Activated CD4-positive, CD25-positive, alpha-beta regulatory T cell treated with anti-CD3 and anti-CD28 coated beads, Interleukin-2, amount 50 U/mL, for 16 hours (primary cell): ENCODE results near the gene KIF1C.
A peak's percentile ranks its signal among the peaks of the same experiment; 100 is the strongest.
"Not testable (repeated sequence)": the region's sequence is repeated elsewhere in the genome, so short reads cannot be mapped to it uniquely, and the experiment has no call there.

Experiments
- DNase-seq: peaks from one replicate; pipeline ENCODE4 v3.0.0-alpha.2; 2020; ENCODE audit warnings: low read depth, low spot score

Gene KIF1C

DNA sequence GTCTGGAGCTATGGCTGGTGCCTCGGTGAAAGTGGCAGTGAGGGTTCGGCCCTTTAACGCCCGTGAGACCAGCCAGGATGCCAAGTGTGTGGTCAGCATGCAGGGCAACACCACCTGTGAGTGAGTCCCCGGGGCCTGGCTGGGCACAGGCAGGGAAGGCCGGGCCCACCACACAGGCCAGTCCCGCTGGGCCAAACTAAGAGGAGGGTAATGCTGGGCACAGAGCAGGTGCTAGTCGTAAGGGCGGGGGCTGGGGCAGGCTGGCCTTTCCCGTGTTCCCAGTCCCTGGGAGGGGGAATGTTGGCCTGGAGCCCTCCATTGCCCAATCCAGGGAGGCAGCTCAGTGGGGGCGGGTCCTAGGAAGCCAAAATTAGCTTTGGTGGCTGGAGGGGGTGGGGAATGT lies 2.5 kb downstream of the KIF1C start:
- DNase-seq, result no peak

- DNase-seq, result no peak
Observed at GRCh38 chr17:5002121-5002788, 4.5 kb downstream of the KIF1C start.

DNA sequence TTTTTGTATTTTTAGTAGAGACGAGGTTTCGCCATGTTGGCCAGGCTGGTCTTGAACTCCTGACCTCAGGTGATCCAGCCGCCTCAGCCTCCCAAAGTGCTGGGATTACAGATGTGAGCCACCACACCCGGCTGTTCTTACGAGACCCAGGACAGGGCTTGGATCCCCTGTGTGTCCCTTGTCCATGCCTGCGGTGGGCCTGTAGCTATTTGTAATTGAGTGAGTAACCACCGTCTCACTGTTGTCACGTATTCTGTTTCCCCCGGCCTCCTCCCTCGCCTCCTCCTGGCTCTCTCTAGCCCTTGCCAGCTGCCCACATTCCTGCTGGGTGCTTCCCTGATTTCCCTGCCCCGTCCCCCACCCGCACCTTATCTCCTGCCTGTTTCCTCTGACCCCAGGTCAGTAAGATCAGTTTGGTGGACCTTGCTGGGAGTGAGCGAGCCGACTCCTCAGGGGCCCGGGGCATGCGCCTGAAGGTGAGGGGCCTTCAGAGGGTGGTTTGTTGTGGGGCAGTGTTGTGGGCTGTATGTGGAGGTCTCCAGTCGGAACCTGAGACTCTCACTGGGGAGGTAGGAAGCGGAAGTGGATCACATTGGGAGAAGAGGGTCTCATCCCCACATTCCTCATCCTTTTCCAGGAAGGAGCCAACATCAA lies 5.6 kb downstream of the KIF1C start:
- DNase-seq, result no peak

DNA sequence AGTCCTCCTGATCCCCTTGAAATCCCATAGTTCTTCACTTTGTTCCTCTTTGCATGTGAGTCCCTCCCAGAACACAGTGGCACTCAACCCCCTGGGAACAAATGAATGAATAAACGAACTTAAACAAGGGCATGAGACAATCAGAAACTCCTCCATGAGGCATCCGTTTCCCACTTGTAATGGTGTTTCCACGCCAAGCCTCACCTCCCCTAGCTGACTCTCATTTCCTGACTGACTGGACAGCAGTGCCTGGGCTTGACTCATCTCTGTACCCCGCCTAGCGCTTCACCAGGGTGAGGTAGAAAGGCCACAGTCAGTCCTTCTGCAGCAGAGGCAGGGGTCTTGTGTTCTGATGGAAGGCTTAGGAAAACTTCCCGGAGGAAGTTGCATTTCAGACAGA lies 14.2 kb downstream of the KIF1C start:
- no peak for DNase-seq

GRCh38 chr17:5014357-5014756 lies 16.6 kb downstream of the KIF1C start:
- no peak for DNase-seq

GRCh38 chr17:5019475-5019956 lies 21.8 kb downstream of the KIF1C start:
- no peak for DNase-seq

- DNase-seq, result no peak
Observed at GRCh38 chr17:5020502-5021023, 22.8 kb downstream of the KIF1C start.

DNA sequence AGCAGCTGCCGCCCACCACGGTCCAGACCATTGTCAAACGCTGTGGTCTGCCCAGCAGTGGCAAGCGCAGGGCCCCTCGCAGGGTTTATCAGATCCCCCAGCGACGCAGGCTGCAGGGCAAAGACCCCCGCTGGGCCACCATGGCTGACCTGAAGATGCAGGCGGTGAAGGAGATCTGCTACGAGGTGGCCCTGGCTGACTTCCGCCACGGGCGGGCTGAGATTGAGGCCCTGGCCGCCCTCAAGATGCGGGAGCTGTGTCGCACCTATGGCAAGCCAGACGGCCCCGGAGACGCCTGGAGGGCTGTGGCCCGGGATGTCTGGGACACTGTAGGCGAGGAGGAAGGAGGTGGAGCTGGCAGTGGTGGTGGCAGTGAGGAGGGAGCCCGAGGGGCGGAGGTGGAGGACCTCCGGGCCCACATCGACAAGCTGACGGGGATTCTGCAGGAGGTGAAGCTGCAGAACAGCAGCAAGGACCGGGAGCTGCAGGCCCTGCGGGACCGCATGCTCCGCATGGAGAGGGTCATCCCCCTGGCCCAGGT lies 24.5 kb downstream of the KIF1C start:
- no peak for DNase-seq

DNA sequence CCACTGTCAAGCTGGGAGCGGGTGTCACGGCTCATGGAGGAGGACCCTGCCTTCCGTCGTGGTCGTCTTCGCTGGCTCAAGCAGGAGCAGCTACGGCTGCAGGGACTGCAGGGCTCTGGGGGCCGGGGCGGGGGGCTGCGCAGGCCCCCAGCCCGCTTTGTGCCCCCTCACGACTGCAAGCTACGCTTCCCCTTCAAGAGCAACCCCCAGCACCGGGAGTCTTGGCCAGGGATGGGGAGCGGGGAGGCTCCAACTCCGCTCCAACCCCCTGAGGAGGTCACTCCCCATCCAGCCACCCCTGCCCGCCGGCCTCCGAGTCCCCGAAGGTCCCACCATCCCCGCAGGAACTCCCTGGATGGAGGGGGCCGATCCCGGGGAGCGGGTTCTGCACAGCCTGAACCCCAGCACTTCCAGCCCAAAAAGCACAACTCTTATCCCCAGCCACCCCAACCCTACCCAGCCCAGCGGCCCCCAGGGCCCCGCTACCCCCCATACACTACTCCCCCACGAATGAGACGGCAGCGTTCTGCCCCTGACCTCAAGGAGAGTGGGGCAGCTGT lies 25.9 kb downstream of the KIF1C start:
- DNase-seq, result no peak

DNA sequence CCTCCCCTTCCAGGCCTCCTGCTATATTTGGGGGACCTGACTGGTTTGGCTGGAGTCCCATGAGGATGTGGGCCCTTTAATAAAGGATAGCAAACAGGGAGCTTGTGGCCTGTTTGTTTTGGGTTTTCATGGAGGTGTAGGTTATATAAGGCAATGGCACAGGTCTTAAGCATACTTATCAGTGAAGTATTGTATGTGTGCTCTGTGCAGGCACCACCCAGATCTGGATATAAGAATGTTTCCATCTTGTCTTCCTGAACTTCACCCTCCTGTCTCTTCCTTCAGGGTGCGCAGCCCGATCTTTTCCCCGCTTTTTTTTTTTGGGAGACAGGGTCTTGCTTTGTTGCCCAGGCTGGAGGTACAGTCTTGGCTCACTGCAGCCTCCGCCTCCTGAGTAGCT lies 26.9 kb downstream of the KIF1C start:
- DNase-seq, result no peak

- DNase-seq, result no peak
Observed at GRCh38 chr17:5027299-5027698, 29.5 kb downstream of the KIF1C start.

- no peak for DNase-seq
Observed at GRCh38 chr17:5027916-5028315, 30.2 kb downstream of the KIF1C start.

- not testable (repeated sequence) for DNase-seq
Observed at GRCh38 chr17:5030168-5030567, 32.4 kb downstream of the KIF1C start.

GRCh38 chr17:5031365-5032082 lies 33.8 kb downstream of the KIF1C start:
- peak; percentile 70 for DNase-seq

- DNase-seq, result no peak
Observed at GRCh38 chr17:5032865-5033264, 35.1 kb downstream of the KIF1C start.

- no peak for DNase-seq
Observed at GRCh38 chr17:5033352-5034015, 35.7 kb downstream of the KIF1C start.

- no peak for DNase-seq
Observed at GRCh38 chr17:5034063-5034462, 36.3 kb downstream of the KIF1C start.

DNA sequence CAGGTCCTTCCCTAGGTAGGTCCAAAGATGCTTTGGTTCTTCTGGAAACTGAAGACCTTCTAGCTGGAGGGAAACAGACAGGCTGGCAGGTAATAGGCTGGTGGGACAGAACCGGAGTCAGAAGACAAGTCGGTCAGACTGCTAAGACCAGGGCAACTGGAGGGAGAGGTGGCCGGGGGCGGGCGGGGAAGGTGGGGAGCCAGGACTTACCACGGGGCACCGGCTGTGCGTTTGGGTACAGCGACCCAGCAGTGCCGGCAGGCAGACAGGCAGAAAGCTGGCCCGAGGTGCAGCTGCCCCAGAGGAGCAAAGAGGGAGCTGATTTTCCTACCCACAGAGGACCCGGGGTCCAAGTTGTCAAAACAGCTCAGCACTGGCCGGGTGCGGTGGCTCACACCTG lies 36.9 kb downstream of the KIF1C start:
- no peak for DNase-seq

GRCh38 chr17:5035315-5035714 lies 37.6 kb downstream of the KIF1C start, which contains the start of gene SLC52A1:
TSS of gene SLC52A1 (minus strand) at chr17:5035426. CDS start at chr17:5034606, 820 bp downstream.
- DNase-seq, result no peak

- no peak for DNase-seq
Observed at GRCh38 chr17:5042157-5043022, 44.6 kb downstream of the KIF1C start.
